ENCODE data around the gene PBRM1.

The PBRM1 gene

GRCh38 chr3:52524752-52525679 is 160.7 kb downstream of the PBRM1 start:
- DNase-seq (ENCODE audit: low read depth), result no peak

GRCh38 chr3:52524258-52524751 is 161.4 kb downstream of the PBRM1 start:
- DNase-seq (ENCODE audit: low read depth), result no peak

- no peak for DNase-seq (ENCODE audit: low read depth)
Observed at GRCh38 chr3:52523386-52524257, 162.1 kb downstream of the PBRM1 start.

GRCh38 chr3:52522651-52523251 is 163.0 kb downstream of the PBRM1 start:
- DNase-seq (ENCODE audit: low read depth), result no peak

- no peak for DNase-seq (ENCODE audit: low read depth)
Observed at GRCh38 chr3:52521881-52522650, 163.6 kb downstream of the PBRM1 start.

GRCh38 chr3:52521488-52521824 is 164.3 kb downstream of the PBRM1 start:
- DNase-seq (ENCODE audit: low read depth), result no peak

GRCh38 chr3:52520716-52521487 is 164.8 kb downstream of the PBRM1 start:
- no peak for DNase-seq (ENCODE audit: low read depth)

GRCh38 chr3:52520141-52520667 is 165.5 kb downstream of the PBRM1 start:
- DNase-seq (ENCODE audit: low read depth), result no peak

- DNase-seq (ENCODE audit: low read depth), result no peak
Observed at GRCh38 chr3:52519445-52520140, 166.1 kb downstream of the PBRM1 start.

GRCh38 chr3:52518723-52519444 is 166.8 kb downstream of the PBRM1 start:
- DNase-seq (ENCODE audit: low read depth), result no peak

- DNase-seq (ENCODE audit: low read depth), result no peak
Observed at GRCh38 chr3:52517796-52518722, 167.7 kb downstream of the PBRM1 start.

- no peak for DNase-seq (ENCODE audit: low read depth)
Observed at GRCh38 chr3:52516509-52517195, 169.1 kb downstream of the PBRM1 start.

GRCh38 chr3:52515192-52515591 is 170.5 kb downstream of the PBRM1 start:
- no peak for DNase-seq (ENCODE audit: low read depth)

- no peak for DNase-seq (ENCODE audit: low read depth)
Observed at GRCh38 chr3:52514576-52514975, 171.1 kb downstream of the PBRM1 start.

- DNase-seq (ENCODE audit: low read depth), result no peak
Observed at GRCh38 chr3:52513281-52513680, 172.4 kb downstream of the PBRM1 start.

GRCh38 chr3:52512727-52513126 is 173.0 kb downstream of the PBRM1 start:
- DNase-seq (ENCODE audit: low read depth), result no peak

GRCh38 chr3:52512105-52512504 is 173.6 kb downstream of the PBRM1 start:
- DNase-seq (ENCODE audit: low read depth), result no peak

- DNase-seq (ENCODE audit: low read depth), result no peak
Observed at GRCh38 chr3:52511509-52511908, 174.2 kb downstream of the PBRM1 start.

Measured in fibroblast of gingiva (primary cell).